Measurements from ENCODE around the gene SYNE2. TPM values are rescaled to one million over a fixed set of nuclear protein-coding genes. Genes with fewer than 3 reads are reported as not detected.
"Not testable (repeated sequence)": the region's sequence is repeated elsewhere in the genome, so short reads cannot be mapped to it uniquely, and the experiment has no call there.

SYNE2 gene
- total RNA-seq, 4 donors from 2014 or later = 101 to 162 (median 114) TPM

DNA sequence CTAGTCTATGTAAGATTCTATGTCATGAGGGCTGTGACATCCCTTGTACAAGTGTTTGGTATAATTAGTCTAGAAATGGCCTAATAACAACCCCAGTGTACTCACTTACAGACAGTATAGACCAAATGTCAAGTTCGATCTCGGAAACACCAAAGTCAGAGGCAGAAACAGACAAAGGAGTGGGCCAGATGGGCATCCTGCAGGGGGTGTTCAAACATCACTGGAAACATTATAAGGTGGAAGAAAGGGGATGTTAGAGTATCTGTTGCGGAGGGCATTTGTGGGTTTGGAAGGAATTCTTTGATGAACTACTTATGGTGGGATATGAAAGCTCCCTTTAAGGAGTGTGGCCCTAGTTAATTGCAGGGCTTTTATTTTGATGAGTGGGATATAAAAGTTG is 306.8 kb downstream of the SYNE2 start:
- Histone ChIP-seq H3K27ac (no peak overlapping the region), H3K9me3 (no peaks in the 10 kb centered on the region), H3K27me3 (no peaks in the 10 kb centered on the region), H3K4me3 (no peak overlapping the region), H3K36me3 (no peaks in the 10 kb centered on the region), H3K4me1 (no peaks in the 10 kb centered on the region)
- TF ChIP-seq POLR2A (IDR thresholded peaks at IDR 0.05) (no peak), CTCF (IDR thresholded peaks at IDR 0.05) (no peak)
- intact Hi-C loops (cut with DNase I; ENCODE audit: low total_unique reads) = no loop called here
- DNase-seq = no peak

GRCh38 chr14:64170181-64170580 is 317.4 kb downstream of the SYNE2 start:
- no peak for DNase-seq
- H3K4me3 ChIP-seq = no peak overlapping the region
- TF ChIP-seq CTCF (IDR thresholded peaks at IDR 0.05) (no peak), POLR2A (IDR thresholded peaks at IDR 0.05) (no peak)
- H3K4me1 ChIP-seq = no peaks in the 10 kb centered on the region
- no peaks in the 10 kb centered on the region for H3K36me3 ChIP-seq
- H3K9me3 ChIP-seq = no peaks in the 10 kb centered on the region
- intact Hi-C loops (cut with DNase I; ENCODE audit: low total_unique reads) = no loop called here
- H3K27me3 ChIP-seq = no peaks in the 10 kb centered on the region
- H3K27ac ChIP-seq = no peak overlapping the region

- DNase-seq = no peak
- Histone ChIP-seq H3K27ac (no peak overlapping the region), H3K9me3 (no peaks in the 10 kb centered on the region), H3K4me1 (no peaks in the 10 kb centered on the region), H3K4me3 (no peak overlapping the region), H3K27me3 (no peaks in the 10 kb centered on the region), H3K36me3 (no peaks in the 10 kb centered on the region)
- intact Hi-C loops (cut with DNase I; ENCODE audit: low total_unique reads) = no loop called here
- TF ChIP-seq CTCF (IDR thresholded peaks at IDR 0.05) (no peak), POLR2A (IDR thresholded peaks at IDR 0.05) (no peak)
Observed at GRCh38 chr14:64174922-64175782, 322.3 kb downstream of the SYNE2 start.

GRCh38 chr14:64176330-64176729 is 323.5 kb downstream of the SYNE2 start:
- Histone ChIP-seq H3K36me3 (no peaks in the 10 kb centered on the region), H3K4me1 (no peaks in the 10 kb centered on the region), H3K27ac (no peak overlapping the region), H3K27me3 (no peaks in the 10 kb centered on the region), H3K9me3 (no peaks in the 10 kb centered on the region), H3K4me3 (no peak overlapping the region)
- intact Hi-C loops (cut with DNase I; ENCODE audit: low total_unique reads) = no loop called here
- no peak for TF ChIP-seq POLR2A (IDR thresholded peaks at IDR 0.05)
- DNase-seq = no peak

DNA sequence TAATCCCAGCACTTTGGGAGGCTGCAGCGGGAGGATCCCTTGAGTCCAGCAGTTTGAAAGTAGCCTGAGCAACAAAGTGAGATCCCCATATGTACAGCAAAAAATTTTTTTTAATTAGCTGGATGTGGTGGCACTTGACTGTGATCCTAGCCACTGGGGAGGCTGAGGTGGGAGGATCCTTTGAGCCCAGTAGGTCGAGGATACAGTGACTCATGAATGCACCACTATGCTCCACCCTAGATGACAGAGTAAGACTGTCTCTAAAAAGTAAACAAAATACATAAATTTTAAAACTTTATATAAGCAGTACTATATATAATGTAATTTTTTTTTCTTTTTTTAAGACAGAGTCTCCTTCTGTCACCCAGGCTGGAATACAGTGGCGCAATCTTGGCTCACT is 326.0 kb downstream of the SYNE2 start:
- TF ChIP-seq CTCF (IDR thresholded peaks at IDR 0.05) (no peak), POLR2A (IDR thresholded peaks at IDR 0.05) (no peak)
- Histone ChIP-seq H3K27me3 (no peaks in the 10 kb centered on the region), H3K4me3 (no peak overlapping the region), H3K4me1 (no peaks in the 10 kb centered on the region), H3K9me3 (no peaks in the 10 kb centered on the region), H3K36me3 (no peaks in the 10 kb centered on the region), H3K27ac (no peak overlapping the region)
- intact Hi-C loops (cut with DNase I; ENCODE audit: low total_unique reads) = no loop called here
- no peak for DNase-seq

- H3K27ac ChIP-seq; H3K4me3 ChIP-seq; DNase-seq; H3K27me3 ChIP-seq; H3K36me3 ChIP-seq; H3K9me3 ChIP-seq; intact Hi-C loops (cut with DNase I; ENCODE audit: low total_unique reads); H3K4me1 ChIP-seq: not testable (repeated sequence)
Observed at GRCh38 chr14:64182908-64183307, 330.1 kb downstream of the SYNE2 start.
